ENCODE data around the gene DHX16. TPM values are rescaled to one million over a fixed set of nuclear protein-coding genes. Genes with fewer than 3 reads are reported as not detected.
A peak's percentile ranks its signal among the peaks of the same experiment; 100 is the strongest.

The DHX16 gene
- total and polyA plus RNA-seq, 12 donors = 15.9 to 28.6 (median 21.6) TPM

DNA sequence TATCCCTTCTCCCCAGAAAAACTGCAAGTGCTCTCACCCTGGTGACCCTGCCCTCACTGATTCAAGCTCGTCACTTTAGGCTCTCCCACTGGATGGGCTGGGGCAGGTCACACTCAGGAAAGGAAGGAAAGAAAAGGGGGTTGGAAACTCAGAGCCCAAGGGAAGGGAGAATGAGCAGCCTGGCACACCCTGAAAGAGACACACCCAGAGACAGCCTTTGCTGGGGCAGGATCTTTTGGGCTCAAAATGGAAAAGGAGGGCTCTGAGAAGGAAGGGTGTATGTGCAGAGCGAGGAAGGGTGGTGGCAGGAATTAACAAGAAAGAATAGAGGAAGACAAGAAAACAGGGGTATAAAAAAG is 11.2 kb upstream of the DHX16 start:
- Histone ChIP-seq H3K4me1 (peaks cover 21 to 88% (median 66%) of the 10 kb centered on the region in 9 donors), H3K9me3 (no peaks in the 10 kb centered on the region), H3K27me3 (no peaks in the 10 kb centered on the region), H3K36me3 (peaks cover 0 to 35% (median 3%) of the 10 kb centered on the region in 9 donors), H3K27ac (peak overlapping the region; percentile 94 to 100 (median 98)), H3K4me3 (peak overlapping the region; percentile 44 to 90 (median 80))
- intact Hi-C loops (cut with DNase I) = loop anchor here in 3 of 10 donors (5.0 to 10.0 kb wide), 3 partner anchors 138 to 201 kb away; partner anchors contain the start of gene DDR1 (in 1 of the 3)
- DNase-seq = no peak
- whole genome bisulfite sequencing, 2 donors = 29 to 32% methylated on average over 2 of the region's 2 CpGs
- no peak for ATAC-seq
- TF ChIP-seq, protein P1, sequence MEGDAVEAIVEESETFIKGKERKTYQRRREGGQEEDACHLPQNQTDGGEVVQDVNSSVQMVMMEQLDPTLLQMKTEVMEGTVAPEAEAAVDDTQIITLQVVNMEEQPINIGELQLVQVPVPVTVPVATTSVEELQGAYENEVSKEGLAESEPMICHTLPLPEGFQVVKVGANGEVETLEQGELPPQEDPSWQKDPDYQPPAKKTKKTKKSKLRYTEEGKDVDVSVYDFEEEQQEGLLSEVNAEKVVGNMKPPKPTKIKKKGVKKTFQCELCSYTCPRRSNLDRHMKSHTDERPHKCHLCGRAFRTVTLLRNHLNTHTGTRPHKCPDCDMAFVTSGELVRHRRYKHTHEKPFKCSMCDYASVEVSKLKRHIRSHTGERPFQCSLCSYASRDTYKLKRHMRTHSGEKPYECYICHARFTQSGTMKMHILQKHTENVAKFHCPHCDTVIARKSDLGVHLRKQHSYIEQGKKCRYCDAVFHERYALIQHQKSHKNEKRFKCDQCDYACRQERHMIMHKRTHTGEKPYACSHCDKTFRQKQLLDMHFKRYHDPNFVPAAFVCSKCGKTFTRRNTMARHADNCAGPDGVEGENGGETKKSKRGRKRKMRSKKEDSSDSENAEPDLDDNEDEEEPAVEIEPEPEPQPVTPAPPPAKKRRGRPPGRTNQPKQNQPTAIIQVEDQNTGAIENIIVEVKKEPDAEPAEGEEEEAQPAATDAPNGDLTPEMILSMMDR (IDR thresholded peaks at IDR 0.05) = no peak

DNA sequence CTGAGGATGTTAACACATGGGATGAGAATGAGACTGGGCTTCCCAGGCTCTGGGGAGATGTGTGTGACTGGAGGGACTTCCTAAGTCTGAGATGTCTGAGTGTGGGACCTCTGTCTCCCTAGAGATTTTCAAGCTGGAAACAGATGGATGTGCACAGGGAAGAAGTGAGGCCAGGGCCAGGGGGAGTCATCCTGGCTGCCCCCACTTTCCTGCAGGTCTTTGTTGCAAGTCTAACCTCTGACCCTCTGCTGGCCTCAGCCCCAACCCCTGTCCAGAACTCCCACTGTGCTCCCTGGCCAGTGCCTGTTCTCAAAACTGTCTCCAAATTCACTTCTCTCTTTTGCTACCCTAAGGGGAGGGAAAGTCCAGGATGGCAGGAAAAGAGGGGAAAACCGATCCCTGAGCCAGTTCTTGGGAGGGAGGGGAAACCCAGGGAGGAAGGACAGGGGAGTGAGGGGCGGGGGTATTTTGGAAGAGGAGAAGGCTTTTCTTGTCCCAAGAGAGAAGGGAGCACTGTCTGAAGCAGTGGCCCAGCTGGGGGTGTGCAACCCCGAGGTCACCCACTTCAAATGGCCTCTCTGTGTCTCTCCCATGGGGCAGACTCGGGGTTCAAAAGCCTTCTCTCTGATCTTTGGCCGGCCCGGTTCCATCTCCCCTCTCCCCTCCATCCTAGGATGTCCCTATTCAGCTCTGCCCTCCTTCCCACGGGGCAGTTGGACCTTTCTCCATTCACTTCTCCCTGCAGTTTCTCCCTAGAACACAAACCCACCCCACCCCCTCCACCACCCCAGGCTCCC is 10.6 kb upstream of the DHX16 start:
- TF ChIP-seq, protein P1 (IDR thresholded peaks at IDR 0.05) = no peak
- no peak for ATAC-seq
- H3K27ac ChIP-seq = peak overlapping the region; percentile 94 to 100 (median 98)
- H3K9me3 ChIP-seq = no peaks in the 10 kb centered on the region
- peak overlapping the region; percentile 44 to 90 (median 80) for H3K4me3 ChIP-seq
- H3K4me1 ChIP-seq = peaks cover 21 to 88% (median 64%) of the 10 kb centered on the region in 9 donors
- H3K27me3 ChIP-seq = no peaks in the 10 kb centered on the region
- peak; percentile 48 to 55 for DNase-seq
- intact Hi-C loops (cut with DNase I) = loop anchor here in 3 of 10 donors (5.0 to 10.0 kb wide), 3 partner anchors 139 to 201 kb away; partner anchors contain the start of gene DDR1 (in 1 of the 3)
- H3K36me3 ChIP-seq = peaks cover 0 to 41% (median 9%) of the 10 kb centered on the region in 9 donors
- 17 to 44% methylated on average over 7 of the region's 7 CpGs for WGBS, 2 donors

DNA sequence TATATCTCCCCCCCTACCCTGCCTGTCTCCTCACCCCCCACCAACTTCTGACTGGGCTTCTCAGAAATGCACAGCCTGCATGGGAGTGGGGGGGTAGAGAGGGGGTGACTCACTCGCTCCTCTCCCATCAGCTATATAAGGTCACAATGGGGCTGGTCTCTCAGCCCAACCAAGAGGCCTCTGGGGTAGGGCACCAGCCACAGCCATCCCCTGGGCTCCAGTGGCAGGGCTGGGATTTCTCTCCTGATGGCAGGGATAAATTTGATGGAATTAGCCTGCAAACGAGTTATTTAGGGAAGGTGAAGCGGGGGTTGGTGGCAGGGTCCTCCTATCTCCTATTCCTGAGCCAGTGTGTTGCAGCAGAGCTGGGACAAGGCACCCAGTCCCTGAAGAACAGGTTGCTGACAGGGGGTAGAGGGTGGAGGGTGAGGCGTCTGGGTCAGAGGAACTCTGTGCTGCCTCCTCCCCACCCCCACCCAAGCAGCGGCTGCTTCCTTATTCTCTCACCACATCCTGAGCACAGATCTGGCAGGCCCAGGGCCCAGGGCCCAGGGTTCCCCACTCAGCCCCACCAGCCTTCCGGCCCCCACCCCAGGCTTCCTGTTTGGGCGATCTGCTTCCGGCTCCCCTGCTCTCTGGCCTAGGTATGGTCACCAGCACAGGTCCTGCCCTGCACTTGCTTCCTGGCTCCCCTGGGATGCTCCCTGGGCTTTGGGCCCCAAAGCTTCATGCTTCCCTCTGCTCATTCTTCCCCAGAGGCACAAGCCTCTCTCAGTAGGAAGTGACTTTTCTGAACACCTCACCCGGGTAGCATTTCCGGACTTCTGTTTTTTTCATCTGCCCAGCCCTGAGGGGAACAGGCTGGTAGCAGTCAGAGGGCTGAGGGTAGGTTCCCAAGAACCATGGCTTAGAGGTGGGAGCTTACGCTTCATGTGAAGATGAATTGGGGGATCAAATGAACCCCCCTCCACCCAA is 9.6 kb upstream of the DHX16 start:
- TF ChIP-seq, protein P1 (IDR thresholded peaks at IDR 0.05) = no peak
- peaks cover 0 to 51% (median 17%) of the 10 kb centered on the region in 9 donors for H3K36me3 ChIP-seq
- no peaks in the 10 kb centered on the region for H3K27me3 ChIP-seq
- peak overlapping the region; percentile 94 to 100 (median 98) for H3K27ac ChIP-seq
- H3K9me3 ChIP-seq = no peaks in the 10 kb centered on the region
- DNase-seq (peak; percentile 82 to 87), ATAC-seq (peak; percentile 19 to 64 (median 41))
- 12 to 24% methylated on average over 11 of the region's 11 CpGs for WGBS, 2 donors
- H3K4me1 ChIP-seq = peaks cover 21 to 78% (median 54%) of the 10 kb centered on the region in 9 donors
- intact Hi-C loops (cut with DNase I) = loop anchor here in 3 of 10 donors (5.0 to 10.0 kb wide), 3 partner anchors 140 to 202 kb away; partner anchors contain the start of gene DDR1 (in 1 of the 3)
- H3K4me3 ChIP-seq = peak overlapping the region; percentile 44 to 90 (median 80)
